ENCODE measurements around the gene BLNK.

Gene BLNK

GRCh38 chr10:96238646-96239623, 32.4 kb downstream of the BLNK start:
- DNase-seq (ENCODE audit: extremely low spot score), result no peak
- ChIA-PET POLR2A (interaction anchor here (1.2 kb wide), 1 partner anchor 28 kb away, joined by 3 read pairs; no protein-coding TSS in a partner anchor), CTCF (interaction anchor here (1.1 kb wide), 1 partner anchor 10 kb away, joined by 5 read pairs; no protein-coding TSS in a partner anchor)
- TF ChIP-seq L3MBTL2 (conservative IDR thresholded peaks at IDR 0.05) (no peak), HDGF (IDR thresholded peaks at IDR 0.05; ENCODE audit: borderline replicate concordance) (no peak), ELF4 (IDR thresholded peaks at IDR 0.05) (no peak), TARDBP (IDR thresholded peaks at IDR 0.05) (no peak), SUZ12 (IDR thresholded peaks at IDR 0.05) (no peak), BHLHE40 (IDR thresholded peaks at IDR 0.05; ENCODE audit: borderline replicate concordance) (no peak), ARNT (IDR thresholded peaks at IDR 0.05) (no peak), CTBP1 (IDR thresholded peaks at IDR 0.05; ENCODE audit: borderline replicate concordance) (no peak), ZNF384 (IDR thresholded peaks at IDR 0.05) (no peak), LEF1 (IDR thresholded peaks at IDR 0.05; ENCODE audit: borderline replicate concordance) (no peak), SP1 (IDR thresholded peaks at IDR 0.05) (no peak), FOXM1 (IDR thresholded peaks at IDR 0.05; ENCODE audit: borderline replicate concordance) (no peak), FOXA1 (IDR thresholded peaks at IDR 0.05) (no peak), FOXK2 (IDR thresholded peaks at IDR 0.05) (no peak)
- TF ChIP-seq, protein P1, sequence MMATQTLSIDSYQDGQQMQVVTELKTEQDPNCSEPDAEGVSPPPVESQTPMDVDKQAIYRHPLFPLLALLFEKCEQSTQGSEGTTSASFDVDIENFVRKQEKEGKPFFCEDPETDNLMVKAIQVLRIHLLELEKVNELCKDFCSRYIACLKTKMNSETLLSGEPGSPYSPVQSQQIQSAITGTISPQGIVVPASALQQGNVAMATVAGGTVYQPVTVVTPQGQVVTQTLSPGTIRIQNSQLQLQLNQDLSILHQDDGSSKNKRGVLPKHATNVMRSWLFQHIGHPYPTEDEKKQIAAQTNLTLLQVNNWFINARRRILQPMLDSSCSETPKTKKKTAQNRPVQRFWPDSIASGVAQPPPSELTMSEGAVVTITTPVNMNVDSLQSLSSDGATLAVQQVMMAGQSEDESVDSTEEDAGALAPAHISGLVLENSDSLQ (IDR thresholded peaks at IDR 0.05), result no peak

DNA sequence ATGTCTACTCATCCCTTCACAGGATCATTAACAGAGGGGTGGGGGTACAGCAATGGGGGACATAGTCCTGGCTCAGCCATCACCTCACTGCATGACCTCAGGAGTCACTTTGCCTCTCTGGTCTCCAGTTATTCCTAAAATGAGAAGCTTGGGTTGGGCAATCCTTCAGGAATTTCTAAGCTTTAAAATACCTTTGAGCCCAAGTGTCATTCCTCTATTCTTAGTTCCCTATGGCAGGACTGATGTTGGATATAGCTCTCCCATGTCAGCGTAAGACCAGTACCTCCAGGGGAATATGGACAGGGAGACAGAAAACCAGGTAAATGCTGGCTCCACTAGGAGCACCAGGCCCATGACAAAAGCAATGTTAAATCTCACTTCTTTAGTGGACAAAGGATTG, 34.5 kb downstream of the BLNK start:
- POLR2A ChIA-PET, result no interaction called here
- CTCF ChIA-PET, result no interaction called here
- no peak for DNase-seq (ENCODE audit: extremely low spot score)
- TF ChIP-seq FOXA1 (IDR thresholded peaks at IDR 0.05) (no peak), NFRKB (IDR thresholded peaks at IDR 0.05) (no peak), SP1 (IDR thresholded peaks at IDR 0.05) (no peak), LEF1 (IDR thresholded peaks at IDR 0.05; ENCODE audit: borderline replicate concordance) (no peak), SUZ12 (IDR thresholded peaks at IDR 0.05) (no peak), L3MBTL2 (conservative IDR thresholded peaks at IDR 0.05) (no peak), ELF4 (IDR thresholded peaks at IDR 0.05) (no peak), ARNT (IDR thresholded peaks at IDR 0.05) (no peak), HDGF (IDR thresholded peaks at IDR 0.05; ENCODE audit: borderline replicate concordance) (no peak), FOXM1 (IDR thresholded peaks at IDR 0.05; ENCODE audit: borderline replicate concordance) (no peak), ZNF384 (IDR thresholded peaks at IDR 0.05) (no peak), BHLHE40 (IDR thresholded peaks at IDR 0.05; ENCODE audit: borderline replicate concordance) (no peak), FOXK2 (IDR thresholded peaks at IDR 0.05) (no peak), TARDBP (IDR thresholded peaks at IDR 0.05) (no peak), CTBP1 (IDR thresholded peaks at IDR 0.05; ENCODE audit: borderline replicate concordance) (no peak)
- TF ChIP-seq, protein P1 (IDR thresholded peaks at IDR 0.05), result no peak

DNA sequence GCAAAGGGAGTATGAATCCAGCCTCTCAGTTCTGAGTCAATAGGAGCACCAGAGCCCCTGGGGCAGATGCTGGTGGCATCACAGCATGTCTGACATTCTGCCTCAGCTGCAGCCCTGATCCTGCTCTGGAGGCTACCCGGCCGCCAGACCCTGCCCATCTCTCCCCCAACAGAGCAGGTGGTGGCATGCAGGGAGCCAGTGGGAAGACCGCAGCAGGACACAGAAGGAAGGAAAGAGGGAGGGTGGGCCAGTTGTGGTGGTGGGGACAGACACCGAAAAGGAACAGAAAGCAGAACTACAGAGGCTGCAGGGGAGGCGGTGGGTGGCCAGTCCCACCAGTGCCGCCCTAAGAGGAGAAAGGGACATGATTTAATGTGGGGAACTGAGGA, 35.3 kb downstream of the BLNK start:
- POLR2A ChIA-PET, result no interaction called here
- TF ChIP-seq FOXA1 (IDR thresholded peaks at IDR 0.05) (no peak), L3MBTL2 (conservative IDR thresholded peaks at IDR 0.05) (no peak), FOXK2 (IDR thresholded peaks at IDR 0.05) (no peak), LEF1 (IDR thresholded peaks at IDR 0.05; ENCODE audit: borderline replicate concordance) (no peak), HDGF (IDR thresholded peaks at IDR 0.05; ENCODE audit: borderline replicate concordance) (no peak), CTBP1 (IDR thresholded peaks at IDR 0.05; ENCODE audit: borderline replicate concordance) (no peak), ARNT (IDR thresholded peaks at IDR 0.05) (no peak), NFRKB (IDR thresholded peaks at IDR 0.05) (no peak), SP1 (IDR thresholded peaks at IDR 0.05) (no peak), FOXM1 (IDR thresholded peaks at IDR 0.05; ENCODE audit: borderline replicate concordance) (no peak), SUZ12 (IDR thresholded peaks at IDR 0.05) (no peak)
- TF ChIP-seq, protein P1 (IDR thresholded peaks at IDR 0.05), result no peak
- CTCF ChIA-PET, result no interaction called here
- DNase-seq (ENCODE audit: extremely low spot score), result no peak

- TF ChIP-seq SUZ12 (IDR thresholded peaks at IDR 0.05), result no peak
- TF ChIP-seq FOXK2 (IDR thresholded peaks at IDR 0.05), result no peak
- no peak for TF ChIP-seq CTBP1 (IDR thresholded peaks at IDR 0.05; ENCODE audit: borderline replicate concordance)
- TF ChIP-seq, protein P1 (IDR thresholded peaks at IDR 0.05), result no peak
- TF ChIP-seq FOXA1 (IDR thresholded peaks at IDR 0.05), result no peak
- no peak for TF ChIP-seq BHLHE40 (IDR thresholded peaks at IDR 0.05; ENCODE audit: borderline replicate concordance)
- TF ChIP-seq ELF4 (IDR thresholded peaks at IDR 0.05), result no peak
- TF ChIP-seq HDGF (IDR thresholded peaks at IDR 0.05; ENCODE audit: borderline replicate concordance), result no peak
- TF ChIP-seq NFRKB (IDR thresholded peaks at IDR 0.05), result no peak
- TF ChIP-seq ARNT (IDR thresholded peaks at IDR 0.05), result no peak
- TF ChIP-seq LEF1 (IDR thresholded peaks at IDR 0.05; ENCODE audit: borderline replicate concordance), result no peak
- no peak for TF ChIP-seq TARDBP (IDR thresholded peaks at IDR 0.05)
- TF ChIP-seq ZNF384 (IDR thresholded peaks at IDR 0.05), result no peak
- TF ChIP-seq FOXM1 (IDR thresholded peaks at IDR 0.05; ENCODE audit: borderline replicate concordance), result no peak
- POLR2A ChIA-PET, result no interaction called here
- CTCF ChIA-PET, result no interaction called here
These were observed 35.9 kb downstream of the BLNK start for GRCh38 chr10:96235326-96236089.

More at GRCh38 chr10:96235326-96236089, 35.9 kb downstream of the BLNK start:
- no peak for DNase-seq (ENCODE audit: extremely low spot score)
